CD8-positive, alpha-beta memory T cell (primary cell): Measurements from ENCODE around the gene CREB1. TPM values are rescaled to one million over a fixed set of nuclear protein-coding genes. Genes with fewer than 3 reads are reported as not detected.
"Not testable (repeated sequence)": the region's sequence is repeated elsewhere in the genome, so short reads cannot be mapped to it uniquely, and the experiment has no call there.

Experiments used
- CTCF ChIA-PET: fragments of 350-600 bp; sonication (Branson Sonifier 250); formaldehyde crosslinking; loops from one replicate; lab custom pipeline; 2021; ENCODE audit warnings: antibody characterized with exemption; lab: Charles Lee
- POLR2A ChIA-PET: fragments of 350-600 bp; sonication (Branson Sonifier 250); formaldehyde crosslinking; loops from one replicate; lab custom pipeline; 2021; ENCODE audit warnings: antibody characterized with exemption; lab: Charles Lee
- DNase-seq, 5 donors: peaks; one replicate each; pipeline versions ENCODE4 v3.0.0 to v3.0.0-alpha.2; 2020 to 2022; ENCODE audit warnings: mixed read lengths in 1 of 5
- H3K27ac ChIP-seq: one replicate; pipeline ENCODE4 v1.7.0; 2013; ENCODE audit warnings: low read depth, mild to moderate bottlenecking, low read length, moderate library complexity
- H3K27me3 ChIP-seq: 2 replicates; pipeline ENCODE4 v1.7.0; 2013; ENCODE audit warnings: low read length, mild to moderate bottlenecking; ENCODE audit not compliant: insufficient read depth, poor library complexity, severe bottlenecking
- H3K36me3 ChIP-seq: 2 replicates; pipeline ENCODE4 v1.7.0; 2013; ENCODE audit warnings: mild to moderate bottlenecking, low read length, moderate library complexity; ENCODE audit not compliant: insufficient read depth
- H3K4me1 ChIP-seq: 2 replicates; pipeline ENCODE4 v1.7.0; 2013; ENCODE audit warnings: mild to moderate bottlenecking, low read length, moderate library complexity; ENCODE audit not compliant: insufficient read depth
- H3K4me3 ChIP-seq: 2 replicates; pipeline ENCODE4 v1.7.0; 2013; ENCODE audit warnings: mild to moderate bottlenecking, low read length
- H3K9me3 ChIP-seq: 2 replicates; pipeline ENCODE4 v1.7.0; 2013; ENCODE audit warnings: mild to moderate bottlenecking, low read length
- H3K27ac Mint-ChIP-seq, 8 donors: one replicate each; pipeline ENCODE4 v1.8.0; 2020 to 2021; ENCODE audit warnings: mixed read lengths in 8 of 8, mild to moderate bottlenecking in 6 of 8, inconsistent platforms in 3 of 8, moderate library complexity in 3 of 8
- H3K27me3 Mint-ChIP-seq, 2 donors: one replicate each; pipeline ENCODE4 v1.8.0; 2020 to 2021; ENCODE audit warnings: mixed read lengths in 2 of 2, mild to moderate bottlenecking in 1 of 2, moderate library complexity in 1 of 2
- H3K36me3 Mint-ChIP-seq, 3 donors: one replicate each; pipeline ENCODE4 v1.8.0; 2020 to 2021; ENCODE audit warnings: mixed read lengths in 3 of 3, inconsistent platforms in 1 of 3, mild to moderate bottlenecking in 1 of 3
- H3K4me1 Mint-ChIP-seq, 3 donors: one replicate each; pipeline ENCODE4 v1.8.0; 2020 to 2021; ENCODE audit warnings: mixed read lengths in 3 of 3, inconsistent platforms in 1 of 3, mild to moderate bottlenecking in 1 of 3
- H3K4me3 Mint-ChIP-seq, 7 donors: one replicate each; pipeline ENCODE4 v1.8.0; 2020 to 2021; ENCODE audit warnings: mixed read lengths in 7 of 7, mild to moderate bottlenecking in 6 of 7, moderate library complexity in 4 of 7, inconsistent platforms in 2 of 7
- H3K9me3 Mint-ChIP-seq, 5 donors: one replicate each; pipeline ENCODE4 v1.8.0; 2020 to 2022; ENCODE audit warnings: mixed read lengths in 5 of 5, mild to moderate bottlenecking in 3 of 5, moderate library complexity in 2 of 5, inconsistent platforms in 1 of 5
- polyA plus RNA-seq: library from polyadenylated mRNA; unstranded; fragments of 300-500 nt; fragmentation: Illumina TruSeq; gene quantifications from one replicate; pipeline ENCODE4 v1.2.3, GENCODE V29; 2021
- total RNA-seq, 2 experiments: library from RNA; stranded (reverse); gene quantifications; one replicate each; pipeline ENCODE4 v1.2.3, GENCODE V29; 2021

Gene CREB1
- total and polyA plus RNA-seq, 3 experiments from 2014 or later, result 60.2 to 96.2 (median 95.4) TPM

DNA sequence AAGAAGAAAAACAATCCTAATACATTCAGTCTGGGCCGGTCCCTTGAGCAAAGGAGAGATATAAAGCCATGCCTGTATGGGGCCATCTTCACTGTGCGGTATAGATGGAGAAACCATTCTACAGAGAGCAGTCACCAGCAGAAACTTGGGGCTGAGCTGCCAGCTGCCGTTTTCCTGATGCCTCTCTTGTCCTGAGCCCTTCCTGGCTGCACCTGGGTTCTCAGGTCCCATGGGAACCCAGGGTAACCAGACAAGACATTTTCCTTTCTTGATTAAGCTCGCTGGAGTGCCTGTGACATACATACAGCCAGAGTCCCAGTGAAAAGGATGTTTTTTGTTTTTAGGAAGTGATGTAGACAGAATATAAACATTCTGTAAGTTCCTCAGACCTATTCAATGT is 100.7 kb downstream of the CREB1 start:
- Mint-ChIP-seq H3K27me3 (peaks cover 0 to 2% of the 10 kb centered on the region in 2 donors), H3K36me3 (peaks cover 0 to 3% (median 0%) of the 10 kb centered on the region in 3 donors), H3K4me3 (no peak overlapping the region), H3K9me3 (no peaks in the 10 kb centered on the region), H3K4me1 (peaks cover 7 to 10% (median 9%) of the 10 kb centered on the region in 3 donors), H3K27ac (peak overlapping the region in 2 of 8 donors; percentile 48 to 70)
- no peaks in the 10 kb centered on the region for H3K36me3 ChIP-seq
- ChIA-PET CTCF (interaction anchor here (0.7 kb wide), 1 partner anchor 23 kb away, joined by 3 read pairs; no protein-coding TSS in a partner anchor), POLR2A (interaction anchor here (0.6 to 0.7 kb wide), 2 partner anchors 143 to 780 kb away, joined by 4 to 6 read pairs; no protein-coding TSS in a partner anchor)
- no peaks in the 10 kb centered on the region for H3K4me1 ChIP-seq
- no peak for DNase-seq
- no peak overlapping the region for H3K4me3 ChIP-seq
- no peak overlapping the region for H3K27ac ChIP-seq
- no peaks in the 10 kb centered on the region for H3K27me3 ChIP-seq
- H3K9me3 ChIP-seq, result no peaks in the 10 kb centered on the region

DNA sequence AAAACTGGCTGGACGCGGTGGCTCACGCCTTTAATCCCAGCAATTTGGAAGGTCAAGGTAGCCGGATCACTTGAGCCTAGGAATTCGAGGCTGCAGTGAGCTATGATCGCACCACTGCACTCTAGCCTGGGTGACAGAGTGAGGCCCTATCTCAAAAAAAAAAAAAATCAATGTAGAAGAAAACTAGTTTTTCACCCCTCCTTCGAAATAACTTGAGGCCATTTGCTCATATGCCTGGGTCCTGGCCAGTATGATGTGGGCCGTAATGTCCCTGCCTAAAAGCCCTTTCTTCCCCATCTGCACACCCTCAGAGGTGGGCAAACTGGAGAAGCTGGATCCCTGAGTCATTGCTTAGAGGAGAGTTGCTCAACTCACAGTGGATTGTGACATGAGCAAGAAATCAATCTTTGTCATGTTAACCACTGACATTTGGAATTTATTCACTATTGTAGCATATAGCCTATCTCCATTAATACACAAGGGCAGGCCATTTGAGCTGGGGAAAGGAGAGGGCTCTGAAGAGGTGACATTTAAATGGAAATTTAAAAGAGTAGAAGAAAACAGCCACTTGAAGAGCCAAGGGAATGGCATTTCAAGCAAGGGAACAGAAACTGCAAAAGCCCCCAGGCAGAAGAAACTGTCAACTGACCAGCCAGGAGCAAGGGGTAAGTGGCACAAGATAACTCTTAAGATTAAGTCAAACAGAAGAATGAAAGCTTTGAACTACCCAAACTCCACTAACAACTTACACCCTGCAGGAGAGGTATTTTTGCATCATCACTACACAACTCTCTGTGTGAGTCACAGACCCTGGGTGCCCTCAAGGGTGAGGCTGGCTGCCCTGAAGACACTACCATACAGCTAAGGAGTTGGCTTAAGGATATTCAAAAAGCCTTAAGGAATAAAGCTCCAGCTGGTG is 103.1 kb downstream of the CREB1 start:
- no peak overlapping the region for H3K4me3 Mint-ChIP-seq
- Histone ChIP-seq H3K4me3 (no peak overlapping the region), H3K27me3 (no peaks in the 10 kb centered on the region), H3K36me3 (no peaks in the 10 kb centered on the region), H3K4me1 (no peaks in the 10 kb centered on the region), H3K9me3 (no peaks in the 10 kb centered on the region), H3K27ac (no peak overlapping the region)
- no peak for DNase-seq
- peaks cover 0 to 2% (median 0%) of the 10 kb centered on the region in 5 donors for H3K9me3 Mint-ChIP-seq
- H3K27me3 Mint-ChIP-seq, result no peaks in the 10 kb centered on the region
- H3K27ac Mint-ChIP-seq, result no peak overlapping the region
- ChIA-PET CTCF (interaction anchor here (1.0 to 2.2 kb wide), 2 partner anchors 8 to 106 kb away, joined by 3 to 17 read pairs; partner anchors contain the start of gene METTL21A), POLR2A (no interaction called here)
- no peaks in the 10 kb centered on the region for H3K36me3 Mint-ChIP-seq
- H3K4me1 Mint-ChIP-seq, result peaks cover 0 to under 1% (median 0%) of the 10 kb centered on the region in 3 donors

DNA sequence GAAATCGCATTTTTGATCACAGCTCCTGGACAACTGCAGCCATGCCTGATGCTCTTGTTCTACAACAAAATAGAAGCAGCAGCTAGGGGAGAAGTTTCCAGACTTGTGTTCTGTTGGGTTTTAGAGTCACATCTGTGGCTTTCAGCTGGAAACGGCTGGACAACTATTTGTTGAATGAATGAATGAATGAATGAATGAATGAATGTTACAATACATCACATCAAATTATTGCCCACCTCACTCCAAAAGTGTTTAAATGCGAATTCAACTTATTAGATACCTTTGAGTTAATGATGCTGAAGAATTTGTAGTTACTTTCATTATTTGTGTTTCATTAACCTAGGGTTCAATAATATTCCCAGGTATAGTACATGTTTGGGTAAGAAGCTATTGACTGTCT is 103.9 kb downstream of the CREB1 start:
- POLR2A ChIA-PET, result no interaction called here

DNA sequence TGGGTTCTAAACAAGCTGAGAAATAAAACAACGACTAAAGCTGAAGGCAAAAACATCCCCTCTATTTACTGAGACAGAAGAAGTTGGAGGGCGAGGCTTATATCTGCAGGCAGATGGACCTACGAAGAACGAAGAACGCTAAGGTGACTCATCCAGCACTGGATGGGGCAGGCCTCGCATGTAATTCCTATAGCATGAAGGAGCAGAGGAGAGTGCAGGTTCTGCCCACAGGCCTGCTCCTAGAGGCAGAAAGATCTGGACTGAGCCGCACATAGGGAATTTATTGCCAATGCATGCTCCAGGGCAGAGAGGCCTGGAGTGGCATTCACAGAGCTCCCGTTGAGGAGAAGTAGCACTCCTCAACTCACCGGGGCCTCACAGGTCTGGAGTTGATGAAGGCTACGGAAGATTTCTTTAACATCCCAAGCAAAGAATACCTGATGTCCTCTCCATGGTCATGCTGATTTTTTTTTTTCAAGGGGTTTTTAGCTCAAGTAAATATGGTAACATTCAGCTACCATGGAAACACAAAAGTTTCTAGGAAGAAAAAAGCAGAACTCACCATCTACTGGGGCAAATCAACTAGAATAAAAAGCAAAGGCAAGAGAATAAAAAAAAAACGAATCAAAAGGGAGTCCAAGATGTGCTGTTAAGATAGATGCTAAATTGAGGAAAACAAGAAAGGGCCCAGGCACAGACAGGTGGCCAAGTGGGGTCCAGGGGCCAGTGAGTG is 105.9 kb downstream of the CREB1 start:
- Mint-ChIP-seq H3K27me3 (peaks cover 0 to 6% of the 10 kb centered on the region in 2 donors), H3K9me3 (peaks cover 0 to 8% (median 4%) of the 10 kb centered on the region in 5 donors), H3K4me3 (no peak overlapping the region), H3K36me3 (peaks cover 0 to 6% (median 0%) of the 10 kb centered on the region in 3 donors), H3K4me1 (no peaks in the 10 kb centered on the region), H3K27ac (peak overlapping the region in 1 of 8 donors; percentile 65)
- Histone ChIP-seq H3K27me3 (no peaks in the 10 kb centered on the region), H3K36me3 (no peaks in the 10 kb centered on the region), H3K4me1 (no peaks in the 10 kb centered on the region), H3K9me3 (no peaks in the 10 kb centered on the region), H3K27ac (no peak overlapping the region), H3K4me3 (no peak overlapping the region)
- POLR2A ChIA-PET, result interaction anchor here (0.6 kb wide), 1 partner anchor 9 kb away, joined by 3 read pairs; no protein-coding TSS in a partner anchor
- DNase-seq, result no peak
- CTCF ChIA-PET, result interaction anchor here (0.9 to 1.5 kb wide), 2 partner anchors 10 to 15 kb away, joined by 3 to 10 read pairs; partner anchors contain the start of gene METTL21A

More for the DNA sequence above, 103.9 kb downstream of the CREB1 start:
- Mint-ChIP-seq H3K27me3 (no peaks in the 10 kb centered on the region), H3K9me3 (peaks cover 0 to 2% (median 0%) of the 10 kb centered on the region in 5 donors), H3K4me3 (no peak overlapping the region), H3K4me1 (no peaks in the 10 kb centered on the region), H3K27ac (no peak overlapping the region), H3K36me3 (no peaks in the 10 kb centered on the region)
- CTCF ChIA-PET, result interaction anchor here (1.0 to 2.2 kb wide), 2 partner anchors 8 to 107 kb away, joined by 3 to 17 read pairs; partner anchors contain the start of gene METTL21A
- Histone ChIP-seq H3K27me3 (no peaks in the 10 kb centered on the region), H3K36me3 (no peaks in the 10 kb centered on the region), H3K4me1 (no peaks in the 10 kb centered on the region), H3K9me3 (no peaks in the 10 kb centered on the region), H3K4me3 (no peak overlapping the region), H3K27ac (no peak overlapping the region)
- DNase-seq, result no peak

DNA sequence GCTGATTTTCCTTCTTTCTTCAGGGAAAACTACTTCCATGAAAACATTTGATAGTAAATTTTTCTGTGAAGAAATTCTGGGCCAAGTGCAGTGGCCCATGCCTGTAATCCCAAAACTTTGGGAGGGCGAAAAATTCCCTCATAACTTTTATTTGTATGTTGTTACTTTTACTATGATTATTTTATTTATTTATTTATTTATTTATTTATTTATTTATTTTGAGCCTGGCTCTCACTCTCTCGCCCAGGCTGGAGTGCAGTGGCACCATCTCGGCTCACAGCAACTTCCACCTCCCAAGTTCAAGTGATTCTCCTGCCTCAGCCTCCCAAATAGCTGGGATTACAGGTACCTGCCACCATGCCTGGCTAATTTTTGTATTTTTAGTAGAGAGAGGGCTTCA is 109.5 kb downstream of the CREB1 start:
- H3K4me1 Mint-ChIP-seq, H3K4me3 ChIP-seq, H3K4me3 Mint-ChIP-seq, POLR2A ChIA-PET, H3K4me1 ChIP-seq, H3K27me3 ChIP-seq, DNase-seq, H3K27ac ChIP-seq, H3K9me3 ChIP-seq, H3K36me3 ChIP-seq, H3K27ac Mint-ChIP-seq: not testable (repeated sequence)
- Mint-ChIP-seq H3K9me3 (peaks cover 0 to 16% (median 11%) of the 10 kb centered on the region in 5 donors), H3K36me3 (peaks cover 0 to 14% (median 1%) of the 10 kb centered on the region in 3 donors), H3K27me3 (peaks cover 6 to 22% of the 10 kb centered on the region in 2 donors)
- CTCF ChIA-PET, result interaction anchor here (1.9 kb wide), 1 partner anchor 54 kb away, joined by 4 read pairs; no protein-coding TSS in a partner anchor

DNA sequence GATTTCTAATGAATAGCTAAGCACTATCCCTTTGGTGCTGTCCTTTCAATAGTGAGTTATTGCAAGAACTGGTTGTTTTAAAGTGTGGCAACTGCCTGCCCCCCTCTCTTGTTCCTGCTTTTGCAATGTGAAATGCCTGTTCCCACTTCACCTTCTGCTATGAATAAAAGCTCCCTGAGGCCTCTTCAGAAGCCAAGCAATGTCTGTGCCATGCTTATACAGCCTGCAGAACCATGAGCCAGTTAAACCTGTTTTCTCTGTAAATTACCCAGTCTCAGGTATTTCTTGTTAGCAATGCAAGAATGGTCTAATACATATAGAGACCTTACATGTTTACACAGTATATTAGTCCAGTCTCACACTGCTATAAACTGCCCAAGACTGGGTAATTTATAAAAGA is 110.4 kb downstream of the CREB1 start:
- Mint-ChIP-seq H3K4me3 (no peak overlapping the region), H3K4me1 (no peaks in the 10 kb centered on the region), H3K27ac (no peak overlapping the region), H3K9me3 (peaks cover 0 to 16% (median 11%) of the 10 kb centered on the region in 5 donors), H3K27me3 (peaks cover 6 to 22% of the 10 kb centered on the region in 2 donors), H3K36me3 (peaks cover 0 to 14% (median 1%) of the 10 kb centered on the region in 3 donors)
- CTCF ChIA-PET, result interaction anchor here (1.9 kb wide), 1 partner anchor 54 kb away, joined by 4 read pairs; no protein-coding TSS in a partner anchor
- POLR2A ChIA-PET, result no interaction called here
- Histone ChIP-seq H3K27me3 (no peaks in the 10 kb centered on the region), H3K9me3 (no peaks in the 10 kb centered on the region), H3K4me3 (no peak overlapping the region), H3K4me1 (no peaks in the 10 kb centered on the region), H3K27ac (no peak overlapping the region), H3K36me3 (no peaks in the 10 kb centered on the region)
- no peak for DNase-seq

DNA sequence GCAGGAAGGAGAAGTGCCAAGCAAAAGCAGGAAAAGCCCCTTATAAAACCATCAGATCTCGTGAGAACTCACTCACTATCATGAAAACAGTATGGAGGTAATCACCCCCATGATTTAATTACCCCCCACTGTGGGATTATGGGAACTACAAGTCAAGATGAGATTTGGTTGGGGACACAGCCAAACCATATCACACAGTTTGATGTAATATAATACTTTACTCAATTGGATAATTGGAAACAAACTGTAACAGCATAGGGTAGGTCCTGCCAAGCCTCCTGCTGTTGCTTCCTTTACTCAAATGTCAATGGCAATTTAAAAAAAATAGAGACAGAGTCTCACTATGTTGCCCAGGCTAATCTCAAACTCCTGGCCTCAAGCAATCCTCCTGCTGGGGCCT is 110.9 kb downstream of the CREB1 start:
- Mint-ChIP-seq H3K27ac (no peak overlapping the region), H3K9me3 (peaks cover 0 to 16% (median 11%) of the 10 kb centered on the region in 5 donors), H3K36me3 (peaks cover 0 to 14% (median 1%) of the 10 kb centered on the region in 3 donors), H3K4me3 (no peak overlapping the region), H3K27me3 (peaks cover 6 to 22% of the 10 kb centered on the region in 2 donors), H3K4me1 (no peaks in the 10 kb centered on the region)
- no peaks in the 10 kb centered on the region for H3K4me1 ChIP-seq
- no peaks in the 10 kb centered on the region for H3K27me3 ChIP-seq
- H3K4me3 ChIP-seq, result no peak overlapping the region
- DNase-seq, result no peak
- ChIA-PET CTCF (no interaction called here), POLR2A (no interaction called here)
- no peak overlapping the region for H3K27ac ChIP-seq
- no peaks in the 10 kb centered on the region for H3K36me3 ChIP-seq
- no peaks in the 10 kb centered on the region for H3K9me3 ChIP-seq
